Activated naive CD8-positive, alpha-beta T cell treated with anti-CD3 and anti-CD28 coated beads, Interleukin-2, amount 50 U/mL, for 24 hours (primary cell): ENCODE data around the gene SPSB1.
"Not testable (repeated sequence)": the region's sequence is repeated elsewhere in the genome, so short reads cannot be mapped to it uniquely, and the experiment has no call there.

Experiments used
- ATAC-seq: fragments of 150-1000 bp; cut with Tn5 transposase; one replicate; pipeline ENCODE4 v1.10.0; 2021
- DNase-seq: peaks from one replicate; pipeline ENCODE4 v3.0.0; 2021
- H3K27ac Mint-ChIP-seq: one replicate; pipeline ENCODE4 v1.8.0; 2021; ENCODE audit warnings: mild to moderate bottlenecking, mixed read lengths
- H3K27me3 Mint-ChIP-seq: one replicate; pipeline ENCODE4 v1.8.0; 2021; ENCODE audit warnings: mixed read lengths
- H3K36me3 Mint-ChIP-seq: one replicate; pipeline ENCODE4 v1.8.0; 2021; ENCODE audit warnings: low read depth, mixed read lengths
- H3K4me1 Mint-ChIP-seq: one replicate; pipeline ENCODE4 v1.8.0; 2021; ENCODE audit warnings: mixed read lengths
- H3K4me3 Mint-ChIP-seq: one replicate; pipeline ENCODE4 v1.8.0; 2021; ENCODE audit warnings: mild to moderate bottlenecking, moderate library complexity, mixed read lengths
- H3K9me3 Mint-ChIP-seq: one replicate; pipeline ENCODE4 v1.8.0; 2021; ENCODE audit warnings: mixed read lengths

The SPSB1 gene

DNA sequence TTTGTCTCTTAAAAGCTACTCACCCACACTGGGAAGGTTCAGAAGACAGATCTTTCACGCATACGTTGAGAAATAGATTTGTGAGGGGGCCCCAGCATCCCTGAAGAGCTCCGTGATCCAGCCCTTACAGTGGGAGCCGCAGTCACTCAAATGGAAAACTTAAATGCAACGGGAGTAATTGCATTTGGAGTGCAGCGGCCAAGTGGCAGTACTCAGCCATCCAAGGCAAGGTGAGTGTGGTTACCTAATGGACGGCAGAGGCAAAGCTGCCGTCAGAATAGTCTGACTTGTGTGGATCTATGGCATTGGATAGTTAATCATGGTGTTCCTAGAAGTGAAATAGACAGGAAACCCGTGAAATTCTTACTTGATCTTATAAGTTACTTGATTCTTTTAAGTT lies 5.1 kb downstream of the SPSB1 start:
- H3K36me3 Mint-ChIP-seq = no peaks in the 10 kb centered on the region
- H3K27ac Mint-ChIP-seq = no peak overlapping the region
- DNase-seq = no peak
- peaks cover 8% of the 10 kb centered on the region for H3K4me1 Mint-ChIP-seq
- H3K27me3 Mint-ChIP-seq = no peaks in the 10 kb centered on the region
- no peak overlapping the region for H3K4me3 Mint-ChIP-seq
- H3K9me3 Mint-ChIP-seq = no peaks in the 10 kb centered on the region
- no peak for ATAC-seq

- no peaks in the 10 kb centered on the region for H3K9me3 Mint-ChIP-seq
- no peaks in the 10 kb centered on the region for H3K36me3 Mint-ChIP-seq
- DNase-seq = no peak
- H3K27me3 Mint-ChIP-seq = no peaks in the 10 kb centered on the region
- ATAC-seq = no peak
- no peak overlapping the region for H3K4me3 Mint-ChIP-seq
- no peak overlapping the region for H3K27ac Mint-ChIP-seq
- peaks cover 10% of the 10 kb centered on the region for H3K4me1 Mint-ChIP-seq
Measured at GRCh38 chr1:9298282-9298681, 5.6 kb downstream of the SPSB1 start.

- not testable (repeated sequence) for H3K4me3 Mint-ChIP-seq, H3K27me3 Mint-ChIP-seq, H3K27ac Mint-ChIP-seq, H3K9me3 Mint-ChIP-seq, H3K36me3 Mint-ChIP-seq, ATAC-seq, DNase-seq
- H3K4me1 Mint-ChIP-seq = peaks cover 10% of the 10 kb centered on the region
Measured at GRCh38 chr1:9299571-9300541, 7.2 kb downstream of the SPSB1 start.

GRCh38 chr1:9300573-9300972 lies 7.9 kb downstream of the SPSB1 start:
- Mint-ChIP-seq H3K27ac (no peak overlapping the region), H3K4me1 (peaks cover 10% of the 10 kb centered on the region), H3K36me3 (no peaks in the 10 kb centered on the region), H3K9me3 (no peaks in the 10 kb centered on the region), H3K4me3 (no peak overlapping the region), H3K27me3 (no peaks in the 10 kb centered on the region)
- DNase-seq (no peak), ATAC-seq (no peak)

- ATAC-seq = no peak
- Mint-ChIP-seq H3K4me1 (peaks cover 8% of the 10 kb centered on the region), H3K9me3 (no peaks in the 10 kb centered on the region), H3K27ac (no peak overlapping the region), H3K36me3 (no peaks in the 10 kb centered on the region), H3K4me3 (no peak overlapping the region), H3K27me3 (no peaks in the 10 kb centered on the region)
- no peak for DNase-seq
Measured at GRCh38 chr1:9302745-9303524, 10.2 kb downstream of the SPSB1 start.

GRCh38 chr1:9303916-9304315 lies 11.2 kb downstream of the SPSB1 start:
- H3K4me3 Mint-ChIP-seq = no peak overlapping the region
- H3K27me3 Mint-ChIP-seq = no peaks in the 10 kb centered on the region
- ATAC-seq = no peak
- no peaks in the 10 kb centered on the region for H3K36me3 Mint-ChIP-seq
- no peaks in the 10 kb centered on the region for H3K9me3 Mint-ChIP-seq
- H3K4me1 Mint-ChIP-seq = peaks cover 8% of the 10 kb centered on the region
- H3K27ac Mint-ChIP-seq = no peak overlapping the region
- DNase-seq = no peak

GRCh38 chr1:9305216-9305615 lies 12.5 kb downstream of the SPSB1 start:
- H3K4me1 Mint-ChIP-seq = peaks cover 8% of the 10 kb centered on the region
- ATAC-seq (no peak), DNase-seq (no peak)
- no peaks in the 10 kb centered on the region for H3K9me3 Mint-ChIP-seq
- no peak overlapping the region for H3K27ac Mint-ChIP-seq
- no peaks in the 10 kb centered on the region for H3K27me3 Mint-ChIP-seq
- no peak overlapping the region for H3K4me3 Mint-ChIP-seq
- no peaks in the 10 kb centered on the region for H3K36me3 Mint-ChIP-seq

DNA sequence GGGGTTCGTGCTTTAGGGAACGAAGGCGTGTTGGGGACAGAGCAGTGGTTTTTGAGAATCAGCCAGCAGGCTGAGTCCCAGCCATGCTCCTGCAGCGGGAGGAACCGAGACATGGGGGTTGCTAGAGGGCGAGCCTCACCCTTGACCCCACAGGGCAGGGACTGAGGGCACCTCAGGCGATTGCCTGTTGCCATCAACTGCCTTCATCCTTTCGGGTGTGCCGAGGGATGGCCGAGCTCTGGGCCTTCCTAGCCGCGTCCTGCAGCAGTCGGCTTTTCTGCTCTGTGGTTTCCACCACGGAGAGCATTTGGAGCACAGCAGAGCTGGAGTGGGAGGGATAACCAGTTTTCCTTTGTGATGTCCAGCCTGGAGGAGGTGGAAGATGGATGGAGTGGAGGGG lies 13.3 kb downstream of the SPSB1 start:
- Mint-ChIP-seq H3K27ac (no peak overlapping the region), H3K4me1 (peaks cover 3% of the 10 kb centered on the region)
- ATAC-seq = no peak

DNA sequence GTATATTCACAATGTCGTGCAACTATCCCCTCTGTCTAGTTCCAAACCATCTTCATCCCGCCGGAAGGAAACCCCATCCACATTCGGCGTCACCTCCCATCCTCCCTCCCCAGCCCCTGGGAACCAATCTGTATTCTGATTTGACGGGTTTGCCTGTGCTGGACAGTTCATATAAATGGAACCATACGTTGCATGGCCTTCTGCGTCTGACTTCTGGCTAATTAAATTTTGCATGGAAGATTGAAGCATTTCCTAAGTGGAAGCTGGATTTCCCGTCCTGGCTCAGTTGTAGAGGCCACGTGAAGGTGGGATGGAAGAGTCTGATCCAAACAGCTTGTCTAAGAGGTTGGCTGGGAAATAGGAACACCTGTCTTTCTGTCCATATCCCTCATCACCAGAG lies 14.6 kb downstream of the SPSB1 start:
- peaks cover 3% of the 10 kb centered on the region for H3K4me1 Mint-ChIP-seq

More for the DNA sequence above, 13.3 kb downstream of the SPSB1 start:
- no peaks in the 10 kb centered on the region for H3K27me3 Mint-ChIP-seq
- H3K4me3 Mint-ChIP-seq = no peak overlapping the region
- DNase-seq = no peak
- no peaks in the 10 kb centered on the region for H3K36me3 Mint-ChIP-seq
- no peaks in the 10 kb centered on the region for H3K9me3 Mint-ChIP-seq

DNA sequence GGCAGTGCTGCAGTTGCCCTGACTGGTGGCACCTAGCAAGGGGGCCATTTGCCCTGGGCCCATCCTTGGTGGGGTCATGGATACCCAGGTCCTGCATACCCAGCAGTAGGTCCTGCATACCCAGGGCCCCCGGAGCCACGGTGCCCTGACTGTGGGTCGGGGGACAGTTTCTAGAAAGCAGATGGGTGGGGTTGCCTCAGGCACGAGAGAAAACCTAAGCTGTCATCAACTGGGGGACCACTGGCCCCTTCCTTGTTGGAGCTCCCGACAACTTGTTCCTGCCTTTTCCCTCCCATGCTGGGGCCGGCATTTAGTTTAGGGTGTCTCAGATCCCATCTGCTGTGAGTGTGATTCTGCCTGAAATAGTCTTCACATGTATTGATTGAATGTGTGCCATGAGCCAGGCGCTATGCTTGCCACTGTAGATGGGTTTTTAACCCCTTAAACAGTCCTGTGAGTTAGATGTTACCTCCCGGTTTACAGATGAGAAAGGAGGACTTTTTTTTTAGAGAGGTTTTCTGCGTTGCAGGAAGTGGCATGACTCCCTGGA lies 15.6 kb downstream of the SPSB1 start:
- no peak for DNase-seq
- Mint-ChIP-seq H3K4me3 (no peak overlapping the region), H3K36me3 (no peaks in the 10 kb centered on the region), H3K4me1 (no peaks in the 10 kb centered on the region), H3K27me3 (no peaks in the 10 kb centered on the region), H3K9me3 (no peaks in the 10 kb centered on the region), H3K27ac (no peak overlapping the region)
- ATAC-seq = no peak

More for the DNA sequence above, 14.6 kb downstream of the SPSB1 start:
- Mint-ChIP-seq H3K4me3 (no peak overlapping the region), H3K36me3 (no peaks in the 10 kb centered on the region), H3K27me3 (no peaks in the 10 kb centered on the region), H3K9me3 (no peaks in the 10 kb centered on the region), H3K27ac (no peak overlapping the region)
- DNase-seq (no peak), ATAC-seq (no peak)

- Mint-ChIP-seq H3K36me3 (no peaks in the 10 kb centered on the region), H3K27me3 (no peaks in the 10 kb centered on the region), H3K4me3 (no peak overlapping the region), H3K9me3 (no peaks in the 10 kb centered on the region), H3K4me1 (no peaks in the 10 kb centered on the region), H3K27ac (no peak overlapping the region)
- DNase-seq = no peak
- ATAC-seq = no peak
Measured at GRCh38 chr1:9309080-9309479, 16.4 kb downstream of the SPSB1 start.

DNA sequence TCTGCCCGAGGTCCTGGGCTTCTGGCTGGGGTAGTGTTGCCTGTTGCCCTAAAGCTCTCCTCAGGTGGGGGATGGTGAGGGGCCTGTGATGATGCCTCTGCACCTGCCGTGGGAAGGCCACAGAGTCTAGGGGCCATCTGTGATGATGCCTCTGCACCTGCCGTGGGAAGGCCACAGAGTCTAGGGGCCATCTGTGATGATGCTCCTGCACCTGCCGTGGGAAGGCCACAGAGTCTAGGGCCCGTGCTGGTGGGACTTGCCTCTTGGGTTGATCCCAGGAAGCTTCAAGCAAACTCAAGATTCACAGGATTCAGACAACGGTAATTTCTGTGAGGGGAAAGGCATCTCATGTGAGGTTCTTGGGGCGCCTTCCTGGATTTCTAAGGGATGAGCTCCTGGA lies 17.3 kb downstream of the SPSB1 start:
- Mint-ChIP-seq H3K4me1 (peaks cover 7% of the 10 kb centered on the region), H3K4me3 (no peak overlapping the region), H3K27ac (no peak overlapping the region), H3K27me3 (no peaks in the 10 kb centered on the region), H3K36me3 (no peaks in the 10 kb centered on the region), H3K9me3 (no peaks in the 10 kb centered on the region)
- ATAC-seq = no peak
- DNase-seq = no peak

GRCh38 chr1:9311029-9311428 lies 18.3 kb downstream of the SPSB1 start:
- no peak overlapping the region for H3K4me3 Mint-ChIP-seq
- ATAC-seq (no peak), DNase-seq (no peak)
- H3K27me3 Mint-ChIP-seq = no peaks in the 10 kb centered on the region
- H3K9me3 Mint-ChIP-seq = no peaks in the 10 kb centered on the region
- no peak overlapping the region for H3K27ac Mint-ChIP-seq
- peaks cover 17% of the 10 kb centered on the region for H3K4me1 Mint-ChIP-seq
- no peaks in the 10 kb centered on the region for H3K36me3 Mint-ChIP-seq

DNA sequence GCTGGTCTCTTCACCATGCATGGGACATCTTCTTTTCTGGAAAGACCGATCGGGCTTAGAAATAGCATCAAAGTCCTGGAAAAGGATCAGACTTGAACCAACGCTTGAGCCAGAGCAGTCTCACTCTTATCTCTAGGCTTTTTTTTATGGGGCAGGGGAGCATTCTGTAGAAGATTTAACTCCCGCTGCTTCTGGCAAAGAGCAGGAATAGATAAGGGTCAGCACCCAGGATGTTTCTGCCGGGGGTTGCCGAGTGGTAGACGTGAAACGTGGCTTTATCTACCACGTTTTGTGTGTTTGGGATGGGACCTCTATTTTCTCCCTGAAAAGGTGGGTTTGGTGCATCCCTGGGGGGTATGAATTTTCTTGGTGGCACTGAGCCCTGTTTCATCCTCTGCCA lies 18.8 kb downstream of the SPSB1 start:
- Mint-ChIP-seq H3K27ac (no peak overlapping the region), H3K9me3 (no peaks in the 10 kb centered on the region), H3K36me3 (no peaks in the 10 kb centered on the region), H3K27me3 (no peaks in the 10 kb centered on the region), H3K4me3 (no peak overlapping the region), H3K4me1 (peaks cover 20% of the 10 kb centered on the region)
- ATAC-seq (no peak), DNase-seq (no peak)
